Body of pancreas (tissue), 4 donors: ENCODE data around the gene ATF6.

Experiments used
- CTCF ChIP-seq, 7 experiments: fragments of 450-650 bp in 4 of 7; fragments of 200-600 bp in 3 of 7; sonication (generic) in 3 of 7; IDR thresholded peaks; one replicate each; pipeline ENCODE4 v1.5.1; 2016 to 2019; ENCODE audit warnings: antibody characterized with exemption in 7 of 7
- POLR2A ChIP-seq, 3 donors: fragments of 450-650 bp; IDR thresholded peaks; one replicate each; pipeline ENCODE4 v1.6.1; 2016; ENCODE audit warnings: antibody characterized with exemption in 3 of 3, mild to moderate bottlenecking in 2 of 3

- no peak for TF ChIP-seq CTCF (IDR thresholded peaks at IDR 0.05)
- no peak for TF ChIP-seq POLR2A (IDR thresholded peaks at IDR 0.05)
These were observed 37.5 kb upstream of the ATF6 start for GRCh38 chr1:161728376-161729226.
